GM23248 (cell line): ENCODE data around the gene ZDHHC24. TPM values are rescaled to one million over a fixed set of nuclear protein-coding genes. Genes with fewer than 3 reads are reported as not detected.

Experiments
- DNase-seq: peaks from one replicate; pipeline ENCODE4 v3.0.0-alpha.2; 2015
- H2AFZ ChIP-seq: fragments of 200-600 bp; sonication (generic); 2 replicates; pipeline ENCODE4 v1.6.1; 2016; ENCODE audit warnings: antibody characterized with exemption
- H3F3A ChIP-seq: fragments of 200-600 bp; sonication (generic); 2 replicates; pipeline ENCODE4 v1.6.1; 2016; ENCODE audit warnings: mild to moderate bottlenecking, antibody characterized with exemption, mixed run types; ENCODE audit not compliant: insufficient read depth
- H3K27ac ChIP-seq: fragments of 200-600 bp; sonication (generic); 2 replicates; pipeline ENCODE4 v1.5.1; 2016; ENCODE audit warnings: mild to moderate bottlenecking
- H3K27me3 ChIP-seq: fragments of 200-600 bp; sonication (generic); replicated peaks from 2 replicates; pipeline ENCODE4 v1.6.1; 2016; ENCODE audit warnings: mild to moderate bottlenecking; ENCODE audit not compliant: insufficient read depth
- H3K36me3 ChIP-seq: fragments of 200-600 bp; sonication (generic); 2 replicates; pipeline ENCODE4 v1.6.1; 2016; ENCODE audit warnings: low read depth, mild to moderate bottlenecking
- H3K4me1 ChIP-seq: fragments of 200-600 bp; sonication (generic); 2 replicates; pipeline ENCODE4 v1.6.1; 2016; ENCODE audit warnings: mild to moderate bottlenecking; ENCODE audit not compliant: insufficient read depth
- H3K4me2 ChIP-seq: fragments of 200-600 bp; sonication (generic); one replicate; pipeline ENCODE4 v1.6.1; 2016; ENCODE audit warnings: mild to moderate bottlenecking; ENCODE audit not compliant: unreplicated experiment
- H3K4me3 ChIP-seq: fragments of 200-600 bp; sonication (generic); 2 replicates; pipeline ENCODE4 v1.5.1; 2016; ENCODE audit warnings: mild to moderate bottlenecking
- H3K79me2 ChIP-seq: fragments of 200-600 bp; sonication (generic); 2 replicates; pipeline ENCODE4 v1.6.1; 2016; ENCODE audit warnings: mild to moderate bottlenecking; ENCODE audit not compliant: insufficient read depth
- H3K9ac ChIP-seq: fragments of 200-600 bp; sonication (generic); 2 replicates; pipeline ENCODE4 v1.6.1; 2016; ENCODE audit warnings: mild to moderate bottlenecking
- H3K9me2 ChIP-seq: fragments of 200-600 bp; sonication (generic); 2 replicates; pipeline ENCODE4 v1.6.1; 2016; ENCODE audit warnings: mixed run types, mild to moderate bottlenecking, moderate library complexity; ENCODE audit not compliant: insufficient read depth
- H3K9me3 ChIP-seq: fragments of 200-600 bp; sonication (generic); one replicate; pipeline ENCODE4 v1.6.1; 2017; ENCODE audit warnings: low read depth
- H4K20me1 ChIP-seq: fragments of 200-600 bp; sonication (generic); 2 replicates; pipeline ENCODE4 v1.6.0; 2016; ENCODE audit not compliant: insufficient read depth
- EZH2 ChIP-seq: fragments of 200-600 bp; sonication (generic); IDR thresholded peaks from 2 replicates; pipeline ENCODE4 v1.6.1; 2018; ENCODE audit warnings: antibody characterized with exemption, mild to moderate bottlenecking; ENCODE audit not compliant: insufficient read depth, poor library complexity, severe bottlenecking
- EZH2phosphoT487 ChIP-seq: fragments of 200-600 bp; sonication (generic); IDR thresholded peaks from 2 replicates; pipeline ENCODE4 v1.6.1; 2018; ENCODE audit warnings: antibody characterized with exemption, moderate library complexity, mild to moderate bottlenecking, low read depth; ENCODE audit not compliant: insufficient read depth
- WGBS, 2 experiments: methylation state at CpG; one replicate each; pipeline ENCODE4 v1.1.6; 2015 to 2017; ENCODE audit warnings: low lambda C conversion rate in 2 of 2, low coverage in 1 of 2; ENCODE audit errors: missing lambda C conversion rate in 2 of 2; 5-methylcytosine and 5-hydroxymethylcytosine counted together
- in situ Hi-C: fragments of 300-500 bp; cut with MboI; formaldehyde crosslinking; loops from 2 replicates; pipeline ENCODE4 v1.15.0; 2020
- polyA plus RNA-seq: library from polyadenylated mRNA; unstranded; fragments of >200 nt; fragmentation: Nextera tagmentation; extraction: Ambion mirVana; gene quantifications from 2 replicates; pipeline ENCODE4 v1.2.1, GENCODE V29; 2016
- total RNA-seq: library from RNA; depleted of rRNA; stranded (reverse); fragments of >200 nt; shearing (Covaris generic); gene quantifications from 2 replicates; pipeline ENCODE4 v1.2.3, GENCODE V29; 2014

The ZDHHC24 gene
- total and polyA plus RNA-seq, 2 experiments from 2014 or later, result 20.8 to 23.5 TPM

DNA sequence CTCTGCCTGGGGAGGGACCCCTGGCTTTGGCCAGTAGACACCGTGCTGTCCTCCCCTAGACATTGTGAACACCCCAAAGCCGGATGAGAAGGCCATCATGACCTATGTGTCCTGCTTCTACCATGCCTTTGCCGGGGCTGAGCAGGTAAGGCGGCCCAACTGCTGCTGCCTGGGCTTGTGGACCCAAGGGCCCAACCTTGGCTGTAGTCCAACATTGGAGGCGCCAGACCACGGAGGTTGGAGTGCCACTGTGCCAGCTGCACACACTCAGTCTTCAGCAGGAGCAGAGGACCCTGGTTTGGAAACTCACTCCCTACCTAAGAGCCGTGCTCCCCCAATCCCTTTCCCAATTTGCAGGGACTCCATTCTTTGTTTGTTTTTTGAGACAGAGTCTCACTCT is 10.2 kb upstream of the ZDHHC24 start:
- Histone ChIP-seq H2AFZ (no peak overlapping the region), H3K4me1 (no peaks in the 10 kb centered on the region), H3K79me2 (no peaks in the 10 kb centered on the region), H3K9me2 (no peaks in the 10 kb centered on the region), H4K20me1 (no peaks in the 10 kb centered on the region), H3K27me3 (peaks cover 9% of the 10 kb centered on the region), H3K4me3 (no peak overlapping the region), H3K36me3 (no peaks in the 10 kb centered on the region), H3K9me3 (no peaks in the 10 kb centered on the region), H3F3A (no peaks in the 10 kb centered on the region), H3K9ac (no peak overlapping the region), H3K4me2 (no peak overlapping the region), H3K27ac (no peak overlapping the region)
- no peak for DNase-seq
- 76 to 82% methylated on average over 7 of the region's 7 CpGs for WGBS, 2 experiments
- in situ Hi-C loops, result no loop called here
- no peak for TF ChIP-seq EZH2

DNA sequence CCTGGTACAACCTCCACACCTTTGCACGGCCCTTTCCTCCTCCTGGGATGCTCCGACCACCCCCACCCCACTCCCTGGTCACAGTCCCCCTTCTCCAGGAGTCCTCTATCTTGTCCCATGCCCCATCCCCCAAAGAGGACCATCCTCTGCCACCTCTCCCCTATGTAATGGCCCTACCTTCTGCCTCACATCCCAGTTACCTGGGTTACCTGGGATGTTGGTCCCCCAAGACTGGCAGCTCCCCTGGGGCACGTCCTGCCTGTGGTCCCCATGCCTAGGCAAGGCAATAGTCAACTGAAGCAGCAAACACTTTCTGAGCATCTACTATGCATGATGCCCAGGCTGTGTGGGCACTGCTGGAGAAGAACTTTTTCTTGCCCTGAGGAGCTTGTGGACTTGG is 9.6 kb upstream of the ZDHHC24 start:
- no peak overlapping the region for H2AFZ ChIP-seq
- DNase-seq, result no peak
- H3K27ac ChIP-seq, result no peak overlapping the region
- H3K36me3 ChIP-seq, result no peaks in the 10 kb centered on the region
- H3K4me2 ChIP-seq, result no peak overlapping the region
- WGBS, 2 experiments, result 17 to 19% methylated on average over 2 to 3 of the region's 3 CpGs
- H3F3A ChIP-seq, result no peaks in the 10 kb centered on the region
- peaks cover 9% of the 10 kb centered on the region for H3K27me3 ChIP-seq
- H3K9me3 ChIP-seq, result no peaks in the 10 kb centered on the region
- H3K4me3 ChIP-seq, result no peak overlapping the region
- no peak for TF ChIP-seq EZH2
- TF ChIP-seq EZH2phosphoT487, result no peak
- H3K9ac ChIP-seq, result no peak overlapping the region
- H4K20me1 ChIP-seq, result no peaks in the 10 kb centered on the region
- in situ Hi-C loops, result no loop called here
- no peaks in the 10 kb centered on the region for H3K9me2 ChIP-seq
- no peaks in the 10 kb centered on the region for H3K79me2 ChIP-seq
- no peaks in the 10 kb centered on the region for H3K4me1 ChIP-seq

DNA sequence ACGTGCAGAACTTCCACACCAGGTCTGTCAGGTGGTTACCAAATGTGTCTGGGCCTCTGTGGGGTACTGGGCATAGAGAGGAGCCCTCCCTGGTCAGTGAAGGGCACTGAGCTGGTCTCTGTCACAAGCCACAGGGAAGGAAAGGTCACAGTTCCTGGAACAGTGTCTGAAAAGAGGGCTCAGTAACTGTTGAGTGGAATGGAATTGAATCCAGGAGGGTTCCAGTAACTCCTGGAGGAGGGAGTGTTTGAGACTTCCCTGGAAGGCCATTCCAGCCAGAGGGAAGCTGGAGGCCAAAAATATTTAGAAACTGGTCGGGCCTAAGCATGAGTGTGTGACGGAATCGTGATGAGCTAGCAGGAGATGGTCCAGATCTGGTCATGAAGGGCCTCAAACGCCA is 8.8 kb upstream of the ZDHHC24 start:
- WGBS, 2 experiments, result 53 to 57% methylated on average over 5 of the region's 5 CpGs
- Histone ChIP-seq H3K36me3 (no peaks in the 10 kb centered on the region), H3F3A (no peaks in the 10 kb centered on the region), H3K79me2 (no peaks in the 10 kb centered on the region), H3K9me3 (no peaks in the 10 kb centered on the region), H3K4me1 (no peaks in the 10 kb centered on the region), H3K9ac (no peak overlapping the region), H3K4me2 (no peak overlapping the region), H4K20me1 (no peaks in the 10 kb centered on the region), H3K9me2 (no peaks in the 10 kb centered on the region), H3K27me3 (peaks cover 9% of the 10 kb centered on the region), H3K27ac (no peak overlapping the region), H2AFZ (no peak overlapping the region), H3K4me3 (no peak overlapping the region)
- in situ Hi-C loops, result no loop called here
- TF ChIP-seq EZH2, result no peak
- TF ChIP-seq EZH2phosphoT487, result no peak
- DNase-seq, result no peak

DNA sequence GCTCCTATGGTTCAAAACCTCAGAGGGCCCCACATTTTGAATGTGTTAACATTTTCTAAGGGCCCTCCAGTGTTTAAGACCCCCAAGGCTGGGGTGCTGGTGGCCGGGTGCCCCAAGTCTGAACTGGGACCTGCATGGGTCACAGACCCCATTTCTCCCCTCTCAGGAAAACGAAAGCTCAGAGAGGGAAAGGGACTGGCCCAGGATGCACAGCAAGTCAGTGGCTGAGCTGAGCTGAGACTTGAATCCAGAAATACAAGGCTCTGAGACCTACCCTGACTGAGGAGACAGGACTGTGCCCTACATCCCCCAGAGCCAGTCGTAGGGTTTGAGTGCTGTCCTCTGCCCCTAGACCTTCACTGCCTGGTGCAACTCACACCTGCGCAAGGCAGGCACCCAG is 5.0 kb upstream of the ZDHHC24 start:
- Histone ChIP-seq H3K27me3 (no peaks in the 10 kb centered on the region), H3K9me3 (no peaks in the 10 kb centered on the region), H3K27ac (no peak overlapping the region), H3K36me3 (no peaks in the 10 kb centered on the region), H4K20me1 (no peaks in the 10 kb centered on the region), H3K4me2 (no peak overlapping the region), H3K4me1 (no peaks in the 10 kb centered on the region), H3K9ac (no peak overlapping the region), H2AFZ (no peak overlapping the region), H3F3A (no peaks in the 10 kb centered on the region), H3K9me2 (no peaks in the 10 kb centered on the region), H3K79me2 (no peaks in the 10 kb centered on the region), H3K4me3 (no peak overlapping the region)
- no peak for TF ChIP-seq EZH2
- no peak for TF ChIP-seq EZH2phosphoT487
- in situ Hi-C loops, result no loop called here
- no peak for DNase-seq
- 54 to 59% methylated on average over 4 of the region's 4 CpGs for WGBS, 2 experiments

DNA sequence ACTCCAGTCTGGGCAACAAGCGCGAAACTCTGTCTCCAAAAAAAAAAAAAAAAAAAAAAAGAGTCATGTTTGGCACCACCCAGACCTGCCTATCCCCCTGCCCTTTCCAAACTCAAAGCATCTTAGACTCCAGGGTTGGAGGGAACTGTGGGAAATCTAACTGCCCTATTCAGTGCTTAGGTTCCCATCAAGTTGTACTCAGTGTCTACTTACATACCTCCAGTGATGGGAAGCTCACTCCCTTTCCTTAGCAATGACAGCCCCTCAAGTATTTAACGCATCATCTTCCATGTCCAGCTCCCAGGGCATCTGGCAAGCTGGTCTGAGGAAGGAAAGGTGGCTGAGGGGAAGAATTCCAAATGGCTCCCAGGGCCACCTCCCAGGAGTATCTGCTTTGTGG is 3.8 kb upstream of the ZDHHC24 start:
- H3K4me2 ChIP-seq, result no peak overlapping the region
- in situ Hi-C loops, result no loop called here
- 85 to 92% methylated on average over 3 of the region's 3 CpGs for WGBS, 2 experiments

More for the DNA sequence above, 3.8 kb upstream of the ZDHHC24 start:
- H3K9ac ChIP-seq, result no peak overlapping the region
- H3K4me1 ChIP-seq, result peaks cover 6% of the 10 kb centered on the region; the same call in 1 of the 2 replicates
- H3K4me3 ChIP-seq, result no peak overlapping the region
- no peaks in the 10 kb centered on the region for H3K27me3 ChIP-seq
- H3F3A ChIP-seq, result no peaks in the 10 kb centered on the region
- no peak for DNase-seq
- H3K9me2 ChIP-seq, result no peaks in the 10 kb centered on the region
- H3K9me3 ChIP-seq, result no peaks in the 10 kb centered on the region
- H3K36me3 ChIP-seq, result no peaks in the 10 kb centered on the region
- TF ChIP-seq EZH2, result no peak
- no peak for TF ChIP-seq EZH2phosphoT487
- peaks cover 7% of the 10 kb centered on the region; the same call in 1 of the 2 replicates for H3K79me2 ChIP-seq
- no peak overlapping the region for H3K27ac ChIP-seq
- no peak overlapping the region for H2AFZ ChIP-seq
- H4K20me1 ChIP-seq, result no peaks in the 10 kb centered on the region
